Hematopoietic multipotent progenitor cell treated with erythropoietin and hydrocortisone succinate and interleukin-3 and kit ligand, for 4 days (in vitro differentiated cells): Measurements from ENCODE around the gene RASSF6.
"Not testable (repeated sequence)": the region's sequence is repeated elsewhere in the genome, so short reads cannot be mapped to it uniquely, and the experiment has no call there.

ENCODE experiments used
- DNase-seq: peaks from one replicate; pipeline ENCODE4 v3.0.0-alpha.2; 2015

RASSF6 gene

DNA sequence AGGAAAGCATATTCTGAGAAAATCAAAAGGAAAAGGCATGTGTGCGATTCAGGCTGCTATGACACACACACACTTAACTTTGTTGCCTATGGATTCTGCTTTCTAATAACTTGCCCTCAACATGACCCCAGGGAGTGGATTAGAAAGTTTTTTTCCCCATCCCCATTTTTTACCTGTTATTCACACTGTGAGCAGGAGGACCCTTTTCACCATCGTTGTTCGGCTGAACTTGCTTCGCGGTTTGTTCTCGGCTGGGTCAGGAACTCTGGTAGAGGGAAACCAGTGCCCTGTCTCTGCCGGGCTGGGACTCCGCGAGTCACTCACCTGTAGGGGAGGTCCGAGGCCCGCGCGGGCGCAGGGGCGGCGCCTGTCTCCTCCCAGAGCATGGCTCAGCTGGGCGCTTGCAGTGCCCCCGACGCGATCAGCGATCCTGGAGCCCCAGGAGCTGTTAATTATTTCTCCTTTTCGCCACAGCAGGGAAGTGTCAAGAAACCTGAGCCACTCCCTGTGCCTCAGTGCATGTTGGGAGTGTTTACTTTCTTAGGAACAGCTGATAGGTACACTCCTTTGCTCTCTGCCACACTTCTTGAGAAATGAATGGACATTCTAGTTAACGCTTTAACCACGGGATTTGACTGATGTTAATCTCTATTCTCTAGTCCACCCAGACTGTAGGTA is at the start of gene RASSF6:
Gene RASSF6, minus strand, starts transcription at position 322 of the 678 bp plus-strand sequence. CDS start 8,641 bp downstream, outside the sequence.
- DNase-seq = peak; percentile 34

DNA sequence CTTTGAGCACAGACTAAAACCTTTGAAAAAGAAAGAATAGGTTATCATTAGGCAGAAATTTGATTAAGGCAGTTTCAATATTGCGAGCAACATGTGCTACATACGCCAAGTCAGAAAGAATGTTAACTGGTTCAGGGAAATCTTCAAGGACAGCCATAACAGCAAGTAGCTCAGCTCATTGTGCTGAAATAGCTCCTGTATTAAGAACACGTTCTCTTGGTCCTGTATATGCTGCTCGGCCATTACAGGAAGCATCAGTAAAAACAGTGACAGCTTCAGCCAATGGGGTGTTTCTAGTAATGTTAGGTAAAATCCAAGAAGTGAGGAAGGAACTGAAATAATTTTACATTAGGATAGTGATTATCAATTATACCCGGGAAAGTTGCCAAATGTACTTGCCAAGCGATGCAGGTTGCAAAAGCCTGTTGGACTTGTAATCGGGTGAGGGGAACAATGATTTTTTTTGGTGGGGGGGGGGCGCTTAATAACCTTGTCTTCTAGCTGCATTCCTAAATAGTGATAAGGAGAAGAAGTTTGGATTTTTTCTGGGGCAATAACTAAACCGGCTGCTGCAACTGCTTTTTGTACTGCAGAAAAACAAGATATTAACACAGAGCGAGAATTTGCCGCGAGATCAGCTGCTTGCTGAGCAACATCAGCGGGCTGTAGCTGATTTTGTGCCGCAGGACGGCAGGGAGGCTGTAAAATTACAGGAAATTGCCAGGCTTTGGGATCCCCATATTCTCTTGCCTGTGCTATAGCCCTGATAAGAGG is 49.4 kb upstream of the RASSF6 start:
- no peak for DNase-seq

DNA sequence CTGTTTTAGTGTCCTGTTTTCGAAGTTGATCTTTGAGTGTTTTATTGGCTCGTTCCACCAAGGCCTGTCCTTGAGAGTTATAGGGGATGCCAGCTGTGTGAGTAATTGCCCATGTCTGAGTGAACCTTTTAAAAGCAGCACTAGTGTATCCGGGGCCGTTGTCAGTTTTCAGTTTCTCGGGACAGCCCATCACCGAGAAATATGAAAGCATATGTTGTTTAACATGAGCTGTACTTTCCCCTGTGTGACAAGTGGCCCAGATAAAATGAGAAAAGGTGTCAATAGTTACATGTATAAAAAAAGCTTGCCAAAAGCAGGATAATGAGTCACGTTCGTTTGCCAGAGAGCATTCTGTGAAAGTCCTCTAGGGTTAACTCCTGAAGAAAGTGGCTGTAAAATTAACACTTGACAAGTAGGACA is 48.6 kb upstream of the RASSF6 start:
- no peak for DNase-seq

DNA sequence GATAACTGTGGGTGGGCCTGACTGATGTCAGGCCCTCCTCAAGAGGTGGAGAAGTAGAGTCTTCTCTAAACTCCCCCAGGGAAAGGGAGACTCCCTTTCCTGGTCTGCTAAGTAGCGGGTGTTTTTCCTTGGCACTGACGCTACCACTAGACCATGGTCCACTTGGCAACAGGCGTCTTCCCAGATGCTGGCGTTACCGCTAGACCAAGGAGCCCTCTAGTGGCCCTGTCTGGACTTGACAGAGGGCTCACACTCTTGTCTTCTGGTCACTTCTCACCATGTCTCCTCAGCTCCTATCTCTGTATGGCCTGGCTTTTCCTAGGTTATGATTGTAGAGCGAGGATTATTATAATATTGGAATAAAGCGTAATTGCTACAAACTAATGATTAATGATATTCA is 45.7 kb upstream of the RASSF6 start:
- DNase-seq = not testable (repeated sequence)

DNA sequence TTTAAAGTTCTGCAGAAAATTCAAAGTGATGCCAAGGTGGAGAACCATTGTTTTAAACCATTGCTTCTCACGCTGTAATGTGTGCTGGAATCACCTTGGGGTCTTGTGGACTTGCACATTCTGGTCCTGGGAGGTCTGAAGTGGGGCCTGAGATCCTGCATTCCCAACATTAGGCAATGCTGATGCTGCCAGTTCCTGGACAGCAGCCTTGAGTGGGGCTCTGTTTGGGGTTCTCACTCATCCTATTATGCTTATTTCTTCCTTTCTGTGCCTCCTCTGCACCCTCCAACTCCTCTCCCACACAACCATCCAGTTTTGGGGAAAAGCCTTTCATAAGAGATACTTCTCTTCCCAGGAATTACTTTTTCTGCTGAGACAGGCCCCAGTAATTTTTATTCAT is 44.2 kb upstream of the RASSF6 start:
- no peak for DNase-seq

GRCh38 chr4:73663576-73663975 is 43.3 kb upstream of the RASSF6 start:
- DNase-seq = no peak

DNA sequence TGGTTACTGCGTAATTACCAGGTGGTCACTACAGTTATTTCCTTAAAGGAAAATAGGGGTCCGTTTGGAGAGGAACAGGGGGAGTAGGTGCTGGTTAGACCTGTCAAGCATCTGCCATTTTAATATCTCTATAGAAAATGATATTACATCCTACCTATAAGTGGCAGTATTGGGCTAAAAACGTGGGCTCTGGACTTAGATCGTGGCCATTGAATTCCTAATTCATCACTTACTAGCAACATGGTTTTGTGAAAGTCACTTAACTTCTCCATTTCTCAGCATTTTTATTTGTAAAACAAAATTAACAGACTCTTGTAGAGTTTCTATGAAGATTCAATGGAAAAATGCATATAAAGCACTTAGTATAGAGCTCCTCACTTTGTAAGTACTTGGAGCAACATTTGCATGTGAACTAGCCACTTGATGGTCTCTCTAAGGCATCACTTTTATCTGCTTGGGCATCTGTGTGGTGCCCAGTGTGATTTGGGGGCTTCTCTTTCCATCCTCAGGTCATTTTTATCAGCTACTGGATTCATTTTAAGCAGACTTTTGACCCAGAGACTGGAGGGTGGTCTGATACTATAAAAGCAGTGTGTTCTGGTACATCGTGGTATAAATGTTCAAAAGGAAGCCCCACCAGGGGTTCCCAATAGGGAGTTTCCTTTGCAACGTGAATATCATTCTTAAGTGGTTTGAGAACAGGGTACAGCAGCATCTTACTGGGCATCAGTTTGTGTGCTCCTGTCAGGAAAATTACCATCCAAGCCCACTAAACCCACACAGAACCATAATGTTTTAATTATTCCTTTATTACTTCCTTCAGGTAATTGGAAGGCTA is 42.7 kb upstream of the RASSF6 start:
- DNase-seq = peak; percentile 85

- DNase-seq = peak; percentile 90
Measured at GRCh38 chr4:73661646-73662119, 41.4 kb upstream of the RASSF6 start.

GRCh38 chr4:73660808-73661207 is 40.6 kb upstream of the RASSF6 start:
- no peak for DNase-seq

GRCh38 chr4:73653695-73654106 is 33.5 kb upstream of the RASSF6 start:
- DNase-seq = peak; percentile 81

GRCh38 chr4:73650250-73650649 is 30.0 kb upstream of the RASSF6 start:
- no peak for DNase-seq

DNA sequence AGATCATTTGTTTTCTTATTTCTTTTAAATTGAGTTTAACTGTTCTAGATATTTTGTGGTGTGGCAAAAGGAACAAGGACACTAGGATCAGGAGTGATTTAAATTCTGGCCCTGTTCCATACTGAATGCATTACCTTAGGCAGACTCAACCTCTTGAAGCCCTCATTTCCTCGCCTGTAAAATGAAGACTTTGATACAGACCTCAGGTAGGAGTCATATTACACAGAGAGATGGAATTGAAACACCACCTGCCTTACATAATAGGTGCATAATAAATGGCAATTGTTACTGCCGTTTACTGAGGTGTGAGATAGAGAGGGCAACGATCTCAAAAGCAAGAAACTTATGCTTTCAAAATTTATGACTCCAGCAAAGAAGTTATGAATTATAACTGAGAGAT is 28.2 kb upstream of the RASSF6 start:
- DNase-seq = no peak

DNA sequence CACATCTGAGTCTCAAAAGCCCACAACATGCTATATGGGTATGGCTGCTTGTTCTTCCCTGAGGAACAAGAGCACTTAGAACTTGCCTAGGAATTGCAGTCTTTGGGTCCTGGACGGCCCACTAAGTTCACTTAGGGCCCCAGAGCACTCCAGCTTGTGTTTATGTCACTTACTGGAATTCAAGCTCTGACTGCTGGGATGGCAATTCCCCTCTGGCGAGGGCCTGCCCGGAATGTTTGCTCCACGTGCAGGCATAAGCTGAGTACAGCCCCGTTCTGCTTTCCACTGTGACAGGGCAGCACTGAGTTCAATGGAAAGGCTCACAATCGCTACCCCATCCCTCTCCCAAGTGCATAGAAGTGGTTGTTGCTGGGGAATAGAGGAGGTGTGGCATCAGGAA is 25.9 kb upstream of the RASSF6 start:
- DNase-seq = no peak

DNA sequence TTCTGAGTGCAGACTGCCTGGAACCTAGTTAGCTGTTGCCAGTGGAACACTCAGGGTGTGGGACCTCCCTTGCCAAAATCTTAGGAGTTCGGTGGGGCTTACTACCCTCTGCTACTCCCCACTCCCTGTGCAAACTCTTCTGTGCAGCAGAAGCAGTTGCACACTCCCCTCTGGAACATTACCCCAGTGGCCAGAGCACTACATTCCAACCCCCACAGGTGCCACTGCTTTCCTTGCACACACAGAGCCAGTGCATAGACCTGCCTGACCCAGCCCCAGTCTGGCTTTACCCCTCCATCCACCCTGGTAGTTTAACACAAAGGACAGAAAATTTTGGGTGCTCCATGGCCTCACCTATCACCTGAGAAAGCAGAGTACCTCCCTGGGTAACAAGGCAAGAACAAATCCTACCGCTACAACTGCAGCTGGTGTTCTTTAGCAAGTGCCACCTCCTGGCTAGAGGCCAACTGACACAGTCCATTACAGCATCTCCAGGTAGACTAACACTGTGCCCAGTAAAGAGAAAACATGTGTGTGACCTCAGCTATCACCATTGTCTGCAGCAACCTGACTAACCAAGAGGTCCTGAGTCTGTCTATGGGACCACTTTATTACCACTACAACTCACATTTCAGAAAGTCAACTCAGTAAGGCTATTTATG is 11.5 kb upstream of the RASSF6 start:
- DNase-seq = no peak

DNA sequence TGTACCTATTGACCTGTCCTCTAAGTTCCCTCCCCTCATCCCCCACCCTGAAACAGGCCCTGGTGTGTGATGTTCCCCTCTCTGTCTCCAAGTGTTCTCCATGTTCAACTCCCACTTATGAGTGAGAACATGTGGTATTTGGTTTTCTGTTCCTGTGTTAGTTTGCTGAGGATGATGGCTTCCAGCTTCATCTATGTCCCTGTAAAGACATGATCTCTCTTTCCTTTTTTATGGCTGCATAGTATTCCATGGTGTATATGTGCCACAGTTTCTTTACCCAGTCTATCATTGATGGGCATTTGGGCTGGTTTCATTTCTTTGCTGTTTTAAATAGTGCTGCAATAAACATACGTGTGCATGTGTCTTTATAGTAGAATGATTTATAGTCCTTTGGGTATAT is 8.6 kb upstream of the RASSF6 start:
- DNase-seq = not testable (repeated sequence)

DNA sequence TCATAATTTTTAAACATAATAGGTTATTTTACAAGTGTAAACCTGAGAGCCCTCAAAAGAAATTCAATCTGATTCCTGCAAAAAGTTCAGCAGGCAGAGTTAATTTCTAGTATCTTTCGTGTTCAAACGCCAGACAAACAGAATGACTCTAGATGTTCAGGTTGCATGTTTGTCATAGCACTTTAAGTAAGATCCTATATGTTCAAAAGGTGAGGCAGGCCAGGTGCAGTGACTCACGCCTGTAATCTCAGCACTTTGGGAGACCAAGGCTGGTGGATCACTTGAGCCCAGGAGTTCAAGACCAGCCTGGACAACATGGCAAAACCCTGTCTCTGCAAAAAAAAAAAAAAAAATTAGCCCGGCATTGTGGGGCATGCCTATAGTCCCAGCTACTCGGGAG is 1.1 kb upstream of the RASSF6 start:
- no peak for DNase-seq

GRCh38 chr4:73619346-73619745 is 890 bp downstream of the RASSF6 start:
- DNase-seq = no peak

DNA sequence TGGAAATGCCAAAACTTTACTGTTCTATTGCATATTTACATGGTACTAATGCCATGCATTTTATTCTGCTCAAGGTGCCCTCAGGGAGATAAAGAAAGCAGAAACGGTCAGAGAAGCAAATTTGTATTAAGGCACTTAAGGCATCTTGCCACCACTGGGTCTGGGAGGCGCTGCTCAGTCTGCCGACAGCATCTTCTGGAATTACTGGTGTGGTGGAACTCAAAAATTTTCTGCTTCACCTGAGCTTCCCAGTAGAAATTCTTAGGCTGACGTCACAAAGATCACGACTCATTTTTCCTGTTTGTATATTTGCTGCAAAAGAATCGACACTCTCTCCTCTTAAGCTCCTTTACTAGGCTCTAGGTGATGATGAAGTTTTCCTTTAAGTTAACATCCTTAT is 3.0 kb downstream of the RASSF6 start:
- DNase-seq = no peak

GRCh38 chr4:73615613-73616012 is 4.6 kb downstream of the RASSF6 start:
- DNase-seq = no peak

- no peak for DNase-seq
Measured at GRCh38 chr4:73614311-73614867, 5.8 kb downstream of the RASSF6 start.

DNA sequence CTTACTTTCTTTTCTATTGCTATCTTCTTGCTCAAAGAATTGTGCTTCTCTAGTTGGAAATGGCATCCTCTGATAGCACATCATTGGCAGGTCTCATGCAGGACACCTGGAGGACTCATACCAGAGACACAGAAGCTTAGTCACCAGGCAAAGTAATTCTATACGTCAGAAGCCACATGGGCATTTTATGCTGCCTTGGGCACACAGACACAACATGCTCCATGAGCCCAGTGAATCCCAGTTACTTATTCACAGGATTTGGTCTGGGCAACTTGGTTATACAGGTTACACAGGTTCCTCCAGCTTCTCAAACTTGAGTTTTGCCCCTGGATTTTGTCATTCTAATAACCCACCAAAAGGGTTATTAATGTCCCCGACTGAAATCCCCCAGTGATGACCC is 7.1 kb downstream of the RASSF6 start:
- DNase-seq = no peak

DNA sequence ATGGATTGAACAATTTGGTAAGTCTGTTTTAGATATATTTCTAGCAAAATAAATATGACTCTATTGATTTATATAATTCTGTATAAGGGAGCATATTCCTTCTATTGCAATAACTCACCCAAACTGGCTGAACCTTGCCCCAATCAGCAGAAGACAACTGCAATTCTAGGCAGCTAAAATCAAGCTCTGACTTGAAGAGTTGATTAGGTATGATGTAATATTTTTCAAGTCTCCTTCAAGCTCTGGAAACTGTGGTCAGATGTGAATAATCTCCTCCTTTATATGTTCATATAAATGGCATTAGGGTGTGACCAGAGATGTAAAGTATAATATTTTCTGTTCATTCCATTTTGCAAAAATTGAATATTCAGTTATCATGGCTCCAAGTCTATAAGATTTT is 8.2 kb downstream of the RASSF6 start:
- no peak for DNase-seq

DNA sequence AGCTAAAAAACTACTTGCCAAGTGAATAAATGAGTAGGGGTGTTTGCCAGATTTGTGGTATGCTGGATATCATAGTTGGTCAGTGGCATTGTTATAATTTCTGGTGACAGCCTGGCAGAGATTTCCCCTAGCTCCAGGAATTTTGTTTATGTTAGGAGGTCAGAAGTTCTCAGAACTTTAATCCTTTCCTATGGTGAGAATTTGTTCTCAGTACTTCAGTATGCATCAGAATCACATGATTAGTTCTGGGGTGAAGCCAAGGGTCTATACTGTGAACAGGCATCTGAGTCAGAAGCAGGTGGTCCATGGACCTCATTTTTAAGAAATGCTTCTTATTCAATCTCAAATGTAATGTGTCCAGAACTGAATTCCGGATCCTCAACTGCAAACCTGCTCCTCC is 10.5 kb downstream of the RASSF6 start:
- no peak for DNase-seq
